Sigmoid colon (tissue), 7 donors: ENCODE results near the gene PDCL3. TPM values are rescaled to one million over a fixed set of nuclear protein-coding genes. Genes with fewer than 3 reads are reported as not detected.

ENCODE experiments used
- DNase-seq: peaks from one replicate; pipeline ENCODE4 v3.0.0-alpha.2; 2019
- H3K27ac ChIP-seq, 4 donors: fragments of 200-600 bp; sonication (generic); one replicate each; pipeline ENCODE4 v1.5.1; 2016 to 2019; ENCODE audit warnings: mild to moderate bottlenecking in 1 of 4
- H3K27me3 ChIP-seq, 3 donors: fragments of 200-600 bp; sonication (generic); one replicate each; pipeline ENCODE4 v1.5.1; 2019; ENCODE audit warnings: mild to moderate bottlenecking in 1 of 3
- H3K36me3 ChIP-seq, 4 donors: fragments of 200-600 bp; sonication (generic); one replicate each; pipeline ENCODE4 v1.5.1; 2016 to 2019
- H3K4me1 ChIP-seq, 4 donors: fragments of 200-600 bp; sonication (generic); one replicate each; pipeline ENCODE4 v1.5.1; 2017 to 2019
- H3K4me3 ChIP-seq, 4 donors: fragments of 200-600 bp; sonication (generic); one replicate each; pipeline ENCODE4 v1.5.1; 2017 to 2019; ENCODE audit warnings: mild to moderate bottlenecking in 2 of 4, moderate library complexity in 1 of 4
- H3K9me3 ChIP-seq, 4 donors: fragments of 200-600 bp in 3 of 4; sonication (generic) in 3 of 4; one replicate each; pipeline versions ENCODE4 v1.5.1 to v1.6.1; 2013 to 2019
- EP300 ChIP-seq, 4 donors: sonication (generic); formaldehyde crosslinking; IDR thresholded peaks; one replicate each; pipeline ENCODE4 v1.6.1; 2017; ENCODE audit warnings: antibody characterized with exemption in 4 of 4
- POLR2A ChIP-seq, 2 donors: fragments of 450-650 bp; IDR thresholded peaks; one replicate each; pipeline ENCODE4 v1.6.1; 2016; ENCODE audit warnings: antibody characterized with exemption in 2 of 2, mild to moderate bottlenecking in 2 of 2, moderate library complexity in 2 of 2
- POLR2AphosphoS5 ChIP-seq, 4 donors: sonication (generic); formaldehyde crosslinking; IDR thresholded peaks; one replicate each; pipeline ENCODE4 v1.6.1; 2017; ENCODE audit warnings: antibody characterized with exemption in 4 of 4
- WGBS, 2 donors: extraction: QIAGEN DNeasy Blood & Tissue Kit; methylation state at CpG; one replicate each; pipeline ENCODE4 v1.1.7; 2013; 5-methylcytosine and 5-hydroxymethylcytosine counted together
- intact Hi-C: fragments of 100-400 bp; cut with DNase I; formaldehyde crosslinking; loops from one replicate; pipeline ENCODE4 v1.15.1; 2023
- polyA plus RNA-seq, 3 donors: library from polyadenylated mRNA; stranded (reverse); fragments of 200-250 nt; gene quantifications; one replicate each; pipeline ENCODE4 v1.2.3, GENCODE V29; 2013
- total RNA-seq, 4 donors: library from RNA; depleted of rRNA; stranded (reverse); fragments of >200 nt; gene quantifications; one replicate each; pipeline ENCODE4 v1.1.0, GENCODE V29; 2016
- TF ChIP-seq, protein P1 (sequence below), 4 experiments: fragments of 450-650 bp in 3 of 4; fragments of 200-600 bp in 1 of 4; IDR thresholded peaks; one replicate each; pipeline ENCODE4 v1.5.1; 2016 to 2019; ENCODE audit warnings: antibody characterized with exemption in 4 of 4, mild to moderate bottlenecking in 3 of 4, moderate library complexity in 2 of 4
- donor health status: healthy with polysubstance abuse.
- donor health status: Bipolar disorder and iron deficiency.
- donor health status: healthy.

The PDCL3 gene
- total and polyA plus RNA-seq, 7 donors, result 23.5 to 41.3 (median 32.9) TPM

DNA sequence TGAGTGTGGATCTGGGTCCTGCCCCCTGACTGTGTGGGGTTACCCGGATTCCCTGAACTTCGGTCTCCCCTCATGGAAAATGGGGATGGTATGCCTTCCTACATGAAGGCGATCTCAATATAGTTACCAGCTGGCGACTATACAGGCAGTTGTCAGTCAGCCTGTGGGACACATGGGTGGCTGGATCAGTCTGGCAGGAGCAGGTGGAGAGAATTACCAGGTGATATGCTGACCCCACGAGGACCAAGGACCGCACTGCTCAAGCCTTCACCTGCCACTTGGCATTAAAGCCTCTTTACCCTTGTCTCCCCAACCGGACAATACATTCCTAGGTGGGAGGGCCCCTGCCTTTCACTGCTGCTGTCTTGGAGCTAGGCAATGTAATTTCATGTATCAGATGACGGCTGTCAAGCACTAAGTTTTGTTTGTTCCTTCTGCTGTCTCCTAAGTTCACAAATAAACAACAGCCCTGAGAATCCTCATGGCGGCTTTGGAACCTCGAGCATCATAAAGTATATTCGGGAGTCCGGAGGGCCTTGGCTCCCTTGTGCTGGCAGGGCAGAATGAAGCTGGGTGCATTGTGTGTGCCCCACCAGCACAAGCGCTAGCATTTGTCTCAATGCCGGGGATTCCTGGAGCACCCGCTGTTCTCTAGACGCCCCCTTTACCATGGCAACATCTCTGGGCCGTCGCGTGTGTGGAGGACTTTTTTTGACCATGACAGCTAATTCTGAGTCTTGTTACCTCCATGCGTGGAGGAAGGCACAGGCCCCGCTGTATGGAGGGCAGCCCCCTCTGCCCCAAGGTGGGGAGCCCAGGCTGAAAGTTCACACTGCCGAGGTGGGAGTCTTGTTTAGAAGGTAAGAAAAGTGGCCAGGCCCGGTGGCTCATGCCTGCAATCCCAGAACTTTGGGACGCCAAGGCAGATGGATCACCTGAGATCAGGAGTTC lies 48.6 kb downstream of the PDCL3 start:
- Histone ChIP-seq H3K27me3 (no peaks in the 10 kb centered on the region), H3K4me1 (no peaks in the 10 kb centered on the region), H3K9me3 (no peaks in the 10 kb centered on the region), H3K4me3 (no peak overlapping the region), H3K27ac (no peak overlapping the region), H3K36me3 (no peaks in the 10 kb centered on the region)
- no peak for DNase-seq
- intact Hi-C loops, result no loop called here
- WGBS, 2 donors, result 89 to 93% methylated on average over 24 of the region's 24 CpGs
- TF ChIP-seq POLR2A (IDR thresholded peaks at IDR 0.05), result no peak
- TF ChIP-seq, protein P1, sequence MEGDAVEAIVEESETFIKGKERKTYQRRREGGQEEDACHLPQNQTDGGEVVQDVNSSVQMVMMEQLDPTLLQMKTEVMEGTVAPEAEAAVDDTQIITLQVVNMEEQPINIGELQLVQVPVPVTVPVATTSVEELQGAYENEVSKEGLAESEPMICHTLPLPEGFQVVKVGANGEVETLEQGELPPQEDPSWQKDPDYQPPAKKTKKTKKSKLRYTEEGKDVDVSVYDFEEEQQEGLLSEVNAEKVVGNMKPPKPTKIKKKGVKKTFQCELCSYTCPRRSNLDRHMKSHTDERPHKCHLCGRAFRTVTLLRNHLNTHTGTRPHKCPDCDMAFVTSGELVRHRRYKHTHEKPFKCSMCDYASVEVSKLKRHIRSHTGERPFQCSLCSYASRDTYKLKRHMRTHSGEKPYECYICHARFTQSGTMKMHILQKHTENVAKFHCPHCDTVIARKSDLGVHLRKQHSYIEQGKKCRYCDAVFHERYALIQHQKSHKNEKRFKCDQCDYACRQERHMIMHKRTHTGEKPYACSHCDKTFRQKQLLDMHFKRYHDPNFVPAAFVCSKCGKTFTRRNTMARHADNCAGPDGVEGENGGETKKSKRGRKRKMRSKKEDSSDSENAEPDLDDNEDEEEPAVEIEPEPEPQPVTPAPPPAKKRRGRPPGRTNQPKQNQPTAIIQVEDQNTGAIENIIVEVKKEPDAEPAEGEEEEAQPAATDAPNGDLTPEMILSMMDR (IDR thresholded peaks at IDR 0.05), result no peak
- TF ChIP-seq EP300 (IDR thresholded peaks at IDR 0.05), result no peak
- TF ChIP-seq POLR2AphosphoS5 (IDR thresholded peaks at IDR 0.05), result no peak

DNA sequence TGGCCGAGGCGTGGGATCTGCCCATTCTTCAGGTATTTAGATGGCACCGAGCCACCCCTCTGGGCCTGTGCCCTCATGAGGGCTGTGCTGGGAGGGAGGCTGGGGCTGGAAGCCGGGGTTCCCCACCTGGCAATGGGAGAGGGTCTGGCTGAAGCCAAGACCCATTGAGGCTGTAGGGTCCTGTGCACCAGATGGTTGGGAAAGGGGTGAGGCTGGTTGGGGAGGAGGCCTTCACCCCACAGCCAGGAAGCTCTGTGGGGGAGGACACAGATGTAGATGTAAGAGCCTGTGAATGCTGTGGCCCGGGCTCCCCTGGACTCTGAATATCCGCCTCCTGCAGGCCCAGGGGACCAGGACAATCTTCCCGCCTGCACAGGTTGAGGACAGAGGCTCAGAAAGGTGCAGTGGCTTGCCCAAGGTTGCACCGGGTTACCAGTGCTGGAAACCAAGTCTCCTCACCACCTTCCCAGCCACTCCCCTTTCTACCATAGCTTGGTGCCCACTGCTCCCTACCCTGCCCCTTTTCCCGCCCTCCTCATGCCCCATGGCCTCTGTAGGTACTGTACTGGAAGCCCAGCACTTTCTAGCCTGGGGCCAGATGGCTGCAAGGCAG lies 49.7 kb downstream of the PDCL3 start:
- Histone ChIP-seq H3K36me3 (no peaks in the 10 kb centered on the region), H3K9me3 (no peaks in the 10 kb centered on the region), H3K4me1 (no peaks in the 10 kb centered on the region), H3K27me3 (no peaks in the 10 kb centered on the region), H3K27ac (no peak overlapping the region), H3K4me3 (no peak overlapping the region)
- DNase-seq, result no peak
- TF ChIP-seq, protein P1 (IDR thresholded peaks at IDR 0.05), result no peak
- TF ChIP-seq EP300 (IDR thresholded peaks at IDR 0.05) (no peak), POLR2AphosphoS5 (IDR thresholded peaks at IDR 0.05) (no peak), POLR2A (IDR thresholded peaks at IDR 0.05) (no peak)
- 90 to 92% methylated on average over 9 of the region's 9 CpGs for WGBS, 2 donors
- intact Hi-C loops, result no loop called here

DNA sequence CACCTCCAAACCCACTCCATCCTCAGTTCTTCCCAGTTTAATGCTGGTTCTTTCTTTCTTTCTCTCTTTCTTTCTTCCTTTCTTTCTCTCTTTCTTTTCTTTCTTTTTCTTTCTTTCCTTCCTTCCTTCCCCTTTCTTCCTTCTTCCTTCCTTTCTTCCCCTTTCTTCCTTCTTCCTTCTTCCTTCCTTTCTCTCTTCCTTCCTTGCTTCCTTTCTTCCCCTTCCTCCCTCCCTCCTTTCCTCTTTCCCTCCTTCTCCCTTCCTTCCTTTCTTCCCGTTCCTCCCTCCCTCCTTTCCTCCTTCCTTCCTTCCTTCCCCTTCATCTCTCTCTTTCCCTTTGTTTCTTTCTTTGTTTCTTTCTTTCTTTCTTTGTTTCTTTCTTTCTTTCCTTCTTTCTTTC lies 50.9 kb downstream of the PDCL3 start:
- Histone ChIP-seq H3K36me3 (no peaks in the 10 kb centered on the region), H3K9me3 (no peaks in the 10 kb centered on the region), H3K4me3 (no peak overlapping the region), H3K4me1 (no peaks in the 10 kb centered on the region), H3K27ac (no peak overlapping the region), H3K27me3 (no peaks in the 10 kb centered on the region)
- TF ChIP-seq POLR2AphosphoS5 (IDR thresholded peaks at IDR 0.05), result no peak
- TF ChIP-seq EP300 (IDR thresholded peaks at IDR 0.05), result no peak
- TF ChIP-seq, protein P1 (IDR thresholded peaks at IDR 0.05), result no peak
- TF ChIP-seq POLR2A (IDR thresholded peaks at IDR 0.05), result no peak
- 68 to 79% methylated on average over 1 of the region's 1 CpG for WGBS, 2 donors
- intact Hi-C loops, result no loop called here
- no peak for DNase-seq

DNA sequence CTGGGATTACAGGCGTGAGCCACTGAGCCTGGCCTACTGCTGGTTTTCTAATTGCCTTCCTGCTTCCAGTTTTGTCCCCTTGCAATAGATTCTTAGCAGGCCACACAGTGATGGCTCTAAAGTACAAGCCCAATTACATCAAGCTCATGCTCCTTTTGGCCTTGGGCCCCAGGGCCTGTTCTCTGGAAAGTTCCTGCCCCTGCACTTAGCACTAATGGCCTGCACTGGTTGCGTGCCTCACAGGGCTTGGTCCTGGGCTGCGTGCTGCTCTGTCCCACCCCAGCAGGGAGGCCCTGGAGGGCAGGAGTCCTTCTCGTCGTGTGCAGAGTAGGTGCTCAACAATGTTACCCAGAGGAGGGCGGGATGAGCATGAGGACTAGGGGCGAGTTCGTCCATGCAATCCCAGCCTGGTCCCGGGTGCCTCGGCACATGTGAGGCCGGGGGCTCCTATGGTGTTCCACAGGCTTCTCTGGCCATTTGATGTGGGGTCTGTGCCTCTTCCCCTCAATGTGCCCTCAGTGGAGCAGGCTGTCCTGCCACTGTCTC lies 51.7 kb downstream of the PDCL3 start:
- Histone ChIP-seq H3K4me1 (no peaks in the 10 kb centered on the region), H3K27ac (no peak overlapping the region), H3K4me3 (no peak overlapping the region), H3K36me3 (no peaks in the 10 kb centered on the region), H3K9me3 (no peaks in the 10 kb centered on the region), H3K27me3 (no peaks in the 10 kb centered on the region)
- TF ChIP-seq EP300 (IDR thresholded peaks at IDR 0.05), result no peak
- TF ChIP-seq POLR2A (IDR thresholded peaks at IDR 0.05), result no peak
- TF ChIP-seq POLR2AphosphoS5 (IDR thresholded peaks at IDR 0.05), result no peak
- TF ChIP-seq, protein P1 (IDR thresholded peaks at IDR 0.05), result no peak
- WGBS, 2 donors, result 91% methylated on average over 11 of the region's 11 CpGs
- intact Hi-C loops, result no loop called here
- no peak for DNase-seq
